ENCODE results near the gene TRDMT1.

The TRDMT1 gene

DNA sequence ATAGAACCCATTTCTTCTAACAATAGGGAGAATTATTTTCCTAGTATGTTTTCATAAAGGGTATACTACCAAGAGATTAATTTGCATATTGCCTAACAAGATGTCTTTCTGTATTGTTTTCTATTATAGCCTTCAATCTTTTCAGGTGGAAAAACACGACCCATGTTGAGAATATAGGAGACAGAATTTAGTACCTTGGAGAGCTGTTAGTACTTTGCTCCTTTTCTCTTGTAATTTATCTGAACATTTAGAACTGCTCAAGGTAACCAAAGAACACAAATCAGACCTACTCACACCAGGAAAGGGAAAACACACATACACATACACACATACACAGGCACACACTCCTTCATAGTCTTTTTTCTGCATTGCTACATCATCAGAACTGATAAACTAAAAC, 7.8 kb upstream of the TRDMT1 start:
- no peak for DNase-seq

- no peak for DNase-seq
Measured at GRCh38 chr10:17208476-17208875, 7.0 kb upstream of the TRDMT1 start.

DNA sequence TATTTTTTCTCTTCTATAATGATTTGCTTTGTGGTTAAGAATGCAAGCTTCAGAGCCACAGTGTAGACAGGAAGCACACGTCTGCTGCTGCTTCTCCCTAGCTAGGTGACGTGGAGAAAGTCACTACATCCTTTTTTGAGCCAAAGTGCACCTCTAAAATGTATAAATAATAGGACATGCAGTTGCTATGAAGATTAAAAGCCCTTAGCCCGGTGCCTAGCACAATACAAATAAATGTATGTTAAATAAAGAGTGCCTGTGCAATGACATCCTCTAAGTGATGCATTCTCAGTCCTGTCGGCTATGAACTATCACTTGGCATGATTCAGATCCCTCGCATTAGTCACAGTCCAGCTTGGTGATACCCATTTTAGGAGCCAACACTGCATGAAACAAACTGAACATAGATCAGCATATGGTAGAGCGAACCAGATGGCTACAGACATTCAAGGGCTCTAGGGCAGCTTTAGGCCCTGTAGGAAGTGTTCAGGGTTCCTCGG, 4.8 kb upstream of the TRDMT1 start:
- no peak for DNase-seq

DNA sequence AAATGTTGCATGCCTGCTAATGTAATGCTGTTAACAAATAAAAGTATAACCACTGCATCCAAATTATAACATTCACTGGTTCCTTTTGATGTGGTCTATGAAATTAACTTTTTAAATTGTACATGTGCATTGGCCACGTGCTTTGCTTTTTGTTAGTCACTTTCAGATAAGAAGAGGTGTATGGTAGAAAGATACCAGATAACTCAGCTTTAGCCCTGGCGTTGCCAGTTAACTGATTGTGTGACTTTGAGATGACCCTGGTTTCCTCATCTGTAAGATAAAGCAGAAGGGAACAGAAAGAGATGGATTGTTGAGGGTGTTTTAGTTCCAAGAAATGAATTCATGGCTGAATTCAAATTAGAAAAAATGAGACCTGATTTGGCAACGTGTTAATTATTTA, 1.9 kb upstream of the TRDMT1 start:
- DNase-seq: no peak

DNA sequence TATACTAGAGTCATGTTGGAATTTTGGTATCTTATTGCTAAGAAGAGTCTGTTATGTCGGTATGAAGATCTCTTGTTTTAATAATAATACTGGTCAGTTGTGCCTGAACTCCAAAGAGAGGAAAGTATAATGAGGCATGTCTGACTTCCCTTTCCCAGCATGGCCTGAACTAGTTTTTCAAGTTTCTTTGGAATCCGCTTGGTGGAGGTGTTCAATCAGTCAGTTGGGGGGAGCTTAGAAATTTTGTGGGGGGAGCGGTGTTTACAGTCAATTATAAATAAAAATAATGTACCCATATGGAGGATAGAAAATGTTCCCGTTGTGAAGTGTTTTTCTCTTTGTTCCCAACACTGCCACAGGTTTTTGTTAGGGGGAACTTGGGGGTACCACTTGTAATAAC, 1.5 kb upstream of the TRDMT1 start:
- no peak for DNase-seq

DNA sequence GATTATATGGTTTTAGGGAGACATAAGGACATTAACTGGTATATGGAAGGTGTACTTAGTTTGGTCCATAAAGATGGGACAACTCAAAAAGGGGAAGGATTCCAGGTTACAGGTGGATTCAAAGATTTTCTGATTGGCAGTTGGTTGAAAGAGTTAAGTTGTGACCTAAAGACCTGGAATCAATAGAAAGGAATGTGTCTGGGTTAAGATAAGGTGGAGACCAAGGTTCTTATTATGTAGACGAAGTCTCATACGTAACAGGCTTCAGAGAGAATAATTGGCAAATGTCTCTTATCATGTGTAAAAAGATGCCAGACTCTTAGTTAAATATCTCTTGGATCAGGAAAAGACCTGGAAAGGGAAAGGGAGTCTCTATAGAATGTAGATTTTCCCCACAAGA, 1.0 kb upstream of the TRDMT1 start:
- no peak for DNase-seq

DNA sequence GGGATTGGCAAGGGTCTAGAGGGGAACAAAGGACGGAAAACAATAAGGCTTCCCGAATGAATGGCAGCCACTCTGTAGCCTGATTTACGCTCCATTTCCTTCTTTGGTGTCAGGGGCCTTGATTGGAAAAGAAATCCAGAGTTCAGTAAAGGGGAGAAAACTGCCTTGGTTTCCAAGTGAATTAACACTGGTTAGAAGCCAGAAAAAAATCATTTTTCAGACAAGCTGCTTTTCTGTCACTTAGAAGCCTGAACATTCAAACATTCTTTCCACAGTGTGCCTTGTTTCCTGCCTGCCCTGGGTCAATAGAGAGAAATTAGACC, 283 bp upstream of the TRDMT1 start:
- no peak for DNase-seq

DNA sequence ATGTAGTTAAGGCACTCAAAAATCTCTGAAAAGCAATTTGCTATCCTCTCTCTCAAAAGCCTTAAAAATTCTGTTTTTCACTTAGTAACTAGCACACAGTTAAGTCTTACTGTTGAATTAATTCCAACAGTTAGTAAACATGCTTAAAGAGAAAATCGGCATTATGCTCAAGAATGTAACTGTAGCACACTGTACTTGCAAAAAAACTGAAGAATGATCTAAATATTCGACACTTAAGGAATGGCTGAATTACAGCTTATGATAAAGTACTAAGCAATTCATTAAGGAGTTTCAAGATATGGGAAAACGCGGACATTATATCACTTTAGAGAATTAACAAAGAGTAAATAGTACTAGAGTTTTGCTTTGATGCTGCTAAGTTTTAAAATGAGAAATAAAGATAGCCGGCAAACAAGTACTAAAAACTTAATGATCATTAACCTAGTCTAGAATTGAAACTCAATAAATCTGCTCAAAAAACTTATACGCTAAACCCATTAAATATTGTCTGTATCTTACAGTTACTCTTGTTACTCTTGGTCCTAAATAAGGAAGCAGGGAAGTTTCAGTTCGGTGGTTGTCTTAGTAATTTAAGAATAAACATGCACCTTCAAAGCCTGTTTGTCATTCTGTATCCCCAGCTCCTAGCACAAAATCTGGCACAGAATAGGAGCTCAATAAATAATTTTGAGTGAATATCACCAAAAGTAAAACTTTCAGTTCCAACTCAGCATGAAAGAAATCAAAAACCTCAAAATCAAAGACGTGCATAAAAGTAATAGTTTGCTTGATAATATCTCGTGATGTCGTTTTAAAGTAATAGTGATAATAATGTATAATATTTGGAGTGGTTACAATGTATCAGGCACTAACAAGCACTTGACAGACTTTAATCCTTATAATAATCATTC, 1.2 kb downstream of the TRDMT1 start:
- DNase-seq: no peak

GRCh38 chr10:17199351-17199804, 2.1 kb downstream of the TRDMT1 start:
- no peak for DNase-seq

DNA sequence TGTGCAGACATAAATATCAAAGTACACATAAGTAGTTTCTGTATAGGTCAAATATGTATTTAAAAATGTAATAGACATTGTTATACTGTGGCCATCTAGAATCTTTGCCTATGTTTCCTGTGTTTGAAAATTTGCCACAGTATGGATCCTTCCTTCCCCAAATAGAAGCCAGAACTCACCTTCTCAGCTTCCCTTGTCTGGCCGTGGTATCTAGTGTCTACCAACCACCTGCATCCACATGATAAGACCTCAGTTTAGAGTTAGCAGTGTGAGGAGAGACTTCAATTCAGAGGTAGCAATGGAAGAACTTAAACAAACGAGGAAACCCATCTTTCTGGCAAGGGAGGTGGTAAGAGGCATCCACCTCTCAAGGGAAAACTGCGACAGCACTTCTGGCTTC, 4.9 kb downstream of the TRDMT1 start:
- DNase-seq: no peak

- DNase-seq: no peak
Measured at GRCh38 chr10:17196045-17196444, 5.4 kb downstream of the TRDMT1 start.

- no peak for DNase-seq
Measured at GRCh38 chr10:17195083-17195482, 6.4 kb downstream of the TRDMT1 start.

DNA sequence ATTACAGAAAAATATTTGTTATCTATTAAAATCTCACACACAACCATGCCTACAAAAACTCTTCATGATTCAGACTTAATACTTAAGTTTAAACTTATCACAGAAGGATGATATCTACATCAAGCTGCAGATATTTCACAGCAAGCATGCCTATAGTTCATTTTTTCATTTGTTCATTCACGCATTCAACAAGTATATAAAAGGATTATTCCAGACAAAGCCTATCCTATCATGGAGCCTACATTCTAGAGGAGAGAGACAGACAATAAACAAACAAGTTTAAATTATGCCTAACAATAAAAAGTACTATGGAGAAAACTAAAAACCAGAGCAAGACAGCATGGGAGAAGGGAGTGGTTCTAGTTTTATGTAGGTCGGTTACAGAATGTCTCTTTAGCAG, 10.9 kb downstream of the TRDMT1 start:
- DNase-seq: no peak

DNA sequence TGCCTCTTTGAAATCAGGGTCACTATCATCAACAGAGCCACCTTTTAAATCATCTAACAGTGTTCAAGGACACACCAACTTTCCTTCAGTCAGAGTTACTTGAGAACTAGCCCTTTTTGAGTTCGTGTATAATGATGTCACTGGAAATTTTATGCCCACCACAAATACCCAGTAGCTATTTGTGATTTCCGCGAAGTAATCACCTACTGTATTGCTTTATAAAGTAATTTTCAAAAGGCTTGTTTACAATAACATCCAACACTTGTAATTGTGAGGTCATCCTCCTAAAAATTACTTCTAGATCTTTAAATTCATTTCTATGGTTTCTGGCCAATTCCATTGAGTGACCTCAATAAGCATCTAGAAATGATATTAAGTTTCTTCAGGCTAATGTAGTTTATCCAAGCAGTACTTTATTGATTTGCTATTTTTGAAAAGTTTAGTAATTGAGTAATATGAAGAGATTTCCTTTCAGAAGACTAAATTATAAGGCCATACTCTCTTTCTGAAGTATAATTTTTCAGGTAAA, 12.8 kb downstream of the TRDMT1 start:
- DNase-seq: no peak

GRCh38 chr10:17185873-17186272, 15.6 kb downstream of the TRDMT1 start:
- DNase-seq: no peak

DNA sequence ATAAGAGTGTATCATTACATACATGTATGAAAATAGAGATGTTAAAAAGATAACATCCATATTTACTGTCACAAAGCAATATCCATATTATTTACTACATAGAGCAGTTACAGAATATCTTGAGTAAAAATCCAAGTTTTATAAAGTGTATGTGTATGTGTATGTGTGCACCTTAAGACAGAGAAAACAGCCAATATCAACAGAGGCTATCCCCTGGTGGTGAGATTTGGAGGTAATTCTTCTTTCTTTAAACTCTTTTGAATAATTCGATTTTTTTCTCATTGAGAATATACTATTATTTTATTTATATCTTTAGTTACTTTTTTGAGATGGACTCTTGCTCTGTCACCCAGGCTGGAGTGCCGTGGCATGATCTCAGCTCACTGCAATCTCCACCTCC, 18.4 kb downstream of the TRDMT1 start:
- no peak for DNase-seq

- no peak for DNase-seq
Measured at GRCh38 chr10:17181751-17182150, 19.7 kb downstream of the TRDMT1 start.

GRCh38 chr10:17181110-17181509, 20.4 kb downstream of the TRDMT1 start:
- DNase-seq: no peak

GRCh38 chr10:17179002-17179401, 22.5 kb downstream of the TRDMT1 start:
- no peak for DNase-seq

GRCh38 chr10:17178006-17178405, 23.5 kb downstream of the TRDMT1 start:
- no peak for DNase-seq

DNA sequence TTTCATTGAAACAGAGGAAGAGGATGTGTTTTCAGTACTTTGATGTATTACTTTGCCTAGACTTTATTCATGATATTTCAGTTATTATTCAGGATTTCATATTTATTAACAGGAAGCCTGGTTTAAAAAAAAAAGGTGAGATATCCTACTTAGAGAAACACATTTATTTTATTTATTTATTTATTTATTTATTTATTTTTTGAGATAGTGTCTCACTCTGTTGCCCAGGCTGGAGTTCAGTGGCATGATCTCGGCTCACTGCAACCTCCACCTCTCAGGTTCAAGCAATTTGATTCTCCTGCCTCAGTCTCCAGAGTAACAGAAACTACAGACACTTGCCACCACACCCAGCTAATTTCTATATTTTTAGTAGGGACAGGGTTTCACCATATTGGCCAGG, 24.5 kb downstream of the TRDMT1 start:
- DNase-seq: no peak

- DNase-seq: no peak
Measured at GRCh38 chr10:17176091-17176490, 25.4 kb downstream of the TRDMT1 start.

DNA sequence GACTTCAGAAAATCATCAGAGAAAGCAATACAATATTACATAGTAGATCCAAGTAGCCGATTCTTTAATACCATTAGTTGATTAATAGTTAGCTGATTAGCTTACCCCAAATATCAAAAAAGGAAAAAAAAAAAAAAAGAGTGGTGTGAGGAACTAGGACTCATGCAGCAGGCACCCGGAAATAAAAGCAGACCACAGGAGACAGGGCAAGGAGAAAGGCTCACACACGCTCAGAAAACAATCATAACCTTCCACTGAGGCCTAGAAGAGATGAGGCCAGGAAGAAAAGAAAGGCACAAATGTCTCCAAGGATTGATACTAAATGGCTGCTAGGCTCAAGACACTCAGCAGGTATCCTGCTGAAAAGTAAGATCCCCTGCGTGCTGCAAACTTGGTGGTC, 25.9 kb downstream of the TRDMT1 start:
- DNase-seq: no peak

DNA sequence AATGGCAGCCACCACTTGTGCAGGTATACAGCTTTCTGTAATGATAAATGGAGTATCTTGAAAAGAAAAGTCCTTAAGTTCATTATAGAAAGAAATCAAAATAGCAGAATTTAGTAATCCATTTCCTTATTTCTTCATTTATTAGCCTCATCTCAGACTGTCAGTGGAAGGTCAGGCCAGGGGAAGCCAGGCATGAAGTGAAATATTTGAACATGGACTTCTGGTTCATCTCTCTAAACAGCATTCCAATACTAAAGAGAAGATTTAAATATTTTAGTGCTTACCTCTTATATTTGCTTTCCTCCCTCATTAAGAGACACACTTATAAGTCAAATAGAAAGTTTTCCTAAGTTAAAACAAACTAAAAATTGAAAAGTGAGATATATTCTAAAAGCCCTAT, 26.8 kb downstream of the TRDMT1 start:
- DNase-seq: no peak

DNA sequence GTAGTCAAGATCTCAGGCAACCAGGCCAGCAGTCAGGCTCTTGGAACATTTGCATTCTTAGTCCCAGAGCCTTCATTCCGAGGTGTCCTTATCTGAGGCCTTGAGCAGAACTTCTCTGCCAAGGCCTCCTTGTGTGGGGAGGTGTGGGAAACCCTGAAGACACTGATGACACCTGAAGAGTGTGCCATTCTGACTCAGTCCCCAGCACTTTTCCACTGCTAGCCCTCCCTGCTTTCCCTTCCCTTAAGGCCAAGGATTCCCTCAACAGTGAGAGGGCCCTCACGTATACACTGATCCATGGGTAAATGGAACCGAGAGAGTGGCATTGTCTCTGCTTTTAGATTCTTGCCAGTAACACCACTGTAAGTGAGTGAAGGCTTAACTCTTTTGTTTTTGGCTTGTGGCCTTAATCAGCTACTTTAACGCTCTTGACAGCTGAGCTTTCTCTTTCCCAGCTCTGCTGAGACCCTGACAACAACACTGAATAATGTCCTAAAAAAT, 30.3 kb downstream of the TRDMT1 start:
- no peak for DNase-seq
